ENCODE data around the gene RASIP1. TPM values are rescaled to one million over a fixed set of nuclear protein-coding genes. Genes with fewer than 3 reads are reported as not detected.

The RASIP1 gene
- total and polyA plus RNA-seq, 2 of the 8 experiments (the other 6 are each of a cell fraction or from before 2014, with no cell fraction given) = 9.3 to 11.4 TPM

DNA sequence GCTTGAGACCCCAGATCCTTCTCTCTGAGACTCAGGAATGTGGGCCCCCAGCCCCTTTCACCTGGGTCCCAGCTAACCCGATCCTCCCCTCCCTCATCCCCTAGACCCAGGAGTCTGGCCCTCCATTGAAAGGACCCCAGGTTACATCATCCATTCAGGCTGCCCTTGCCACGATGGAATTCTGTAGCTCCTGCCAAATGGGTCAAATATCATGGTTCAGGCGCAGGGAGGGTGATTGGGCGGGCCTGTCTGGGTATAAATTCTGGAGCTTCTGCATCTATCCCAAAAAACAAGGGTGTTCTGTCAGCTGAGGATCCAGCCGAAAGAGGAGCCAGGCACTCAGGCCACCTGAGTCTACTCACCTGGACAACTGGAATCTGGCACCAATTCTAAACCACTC is 15.4 kb upstream of the RASIP1 start:
- Histone ChIP-seq H3K4me2 (ENCODE audit: insufficient read depth in 1 of 2, low read depth in 2 of 2, low read length in 2 of 2) (peak overlapping the region in 1 of 2 experiments; percentile 98; a peak in 2 of 4 replicates), H3K9ac (replicated peaks in 1 of 4; ENCODE audit: extremely low read depth in 1 of 4, low read depth in 3 of 4, low read length in 3 of 4) (peak overlapping the region in 1 of 4 experiments; percentile 43; a peak in 1 of 7 replicates), H3K27me3 (replicated peaks in 1 of 4; ENCODE audit: control insufficient read depth in 3 of 4, extremely low read depth in 1 of 4, insufficient read depth in 3 of 4, low read length in 3 of 4) (no peaks in the 10 kb centered on the region), H3K79me2 (ENCODE audit: control insufficient read depth in 1 of 2, insufficient read depth in 2 of 2, low read length in 2 of 2) (peaks cover 2 to 13% of the 10 kb centered on the region in 2 experiments; a peak in 3 of 4 replicates), H2AK5ac (ENCODE audit: low read depth, low read length) (peak overlapping the region; percentile 68), H3K56ac (replicated peaks; ENCODE audit: insufficient read length, low read depth, low read length) (no peak overlapping the region), H3K18ac (ENCODE audit: extremely low read depth, low read length) (peak overlapping the region; percentile 93; the same call in 1 of the 2 replicates), H2BK12ac (ENCODE audit: low read depth, low read length) (peak overlapping the region; percentile 94), H3K36me3 (ENCODE audit: control insufficient read depth in 2 of 4, insufficient read depth in 4 of 4, low read length in 3 of 4) (peaks cover 0 to 4% (median 1%) of the 10 kb centered on the region in 4 experiments; a peak in 3 of 8 replicates), H3K9me3 (ENCODE audit: insufficient read depth in 2 of 2, low read depth in 1 of 2, low read length in 1 of 2) (no peaks in the 10 kb centered on the region), H4K5ac (ENCODE audit: insufficient read length, low read depth, low read length) (peak overlapping the region; percentile 27), H3K23me2 (ENCODE audit: low read depth, low read length) (peaks cover 12% of the 10 kb centered on the region), H4K91ac (replicated peaks; ENCODE audit: insufficient read length, low read length) (peak overlapping the region; percentile 52), H2AFZ (ENCODE audit: low read length) (no peak overlapping the region), H2BK15ac (ENCODE audit: low read length) (peak overlapping the region; percentile 88; the same call in 1 of the 2 replicates), H2BK20ac (ENCODE audit: low read length) (peak overlapping the region; percentile 80; the same call in 1 of the 2 replicates), H3K27ac (ENCODE audit: low read depth, low read length) (no peak overlapping the region), H3K14ac (ENCODE audit: insufficient read length) (no peak overlapping the region), H2BK120ac (replicated peaks; ENCODE audit: low read depth, low read length) (no peak overlapping the region), H3K79me1 (ENCODE audit: low read depth, low read length) (peaks cover 7% of the 10 kb centered on the region), H3K4me1 (replicated peaks in 1 of 4; ENCODE audit: control insufficient read depth in 3 of 4, insufficient read depth in 4 of 4, low read length in 3 of 4) (peaks cover 3 to 25% (median 18%) of the 10 kb centered on the region in 4 experiments), H4K8ac (ENCODE audit: extremely low read depth, insufficient read depth, low read length) (no peak overlapping the region; the same call in 1 of the 2 replicates), H2BK5ac (ENCODE audit: low read depth, low read length) (peak overlapping the region; percentile 93), H4K20me1 (replicated peaks in 1 of 2; ENCODE audit: control insufficient read depth in 1 of 2, insufficient read depth in 2 of 2, low read length in 2 of 2) (no peaks in the 10 kb centered on the region), H3K4ac (replicated peaks; ENCODE audit: insufficient read length, low read depth, low read length) (peak overlapping the region; percentile 21), H3K23ac (ENCODE audit: insufficient read length) (no peak overlapping the region), H3K4me3 (ENCODE audit: extremely low read depth in 1 of 4, insufficient read depth in 2 of 4, low read depth in 3 of 4, low read length in 4 of 4) (no peak overlapping the region; a peak in 1 of 8 replicates)
- POLR2A ChIA-PET (ENCODE audit: partially characterized antibody) = interaction anchor here (0.8 to 2.4 kb wide), 14 partner anchors 9 to 142 kb away, joined by 3 to 11 read pairs (median 4); no protein-coding TSS in a partner anchor
- CTCF ChIA-PET (ENCODE audit: partially characterized antibody) = interaction anchor here (0.5 to 1.3 kb wide), 2 partner anchors 32 to 38 kb away, joined by 3 read pairs; no protein-coding TSS in a partner anchor
- DNase-seq (ENCODE audit: low read depth in 1 of 2, low spot score in 2 of 2) (no peak), FAIRE-seq (no peak)
- 87% methylated on average over 5 of the region's 5 CpGs; no CpG with 5 or more reads in 1 of the 2 experiments for WGBS, 2 experiments (ENCODE audit: extremely low coverage in 1 of 2, insufficient coverage in 1 of 2, insufficient read length in 1 of 2, insufficient replicate concordance in 2 of 2, low coverage in 1 of 2, low lambda C conversion rate in 2 of 2, missing lambda C conversion rate in 1 of 2)
- no peak for TF ChIP-seq TBP (IDR thresholded peaks at IDR 0.05; ENCODE audit: low read depth, low read length)
- no peak for TF ChIP-seq HDAC6 (IDR thresholded peaks at IDR 0.05; ENCODE audit: low read depth, low read length)
- no peak for TF ChIP-seq TAF7 (optimal IDR thresholded peaks at IDR 0.05; ENCODE audit: borderline replicate concordance, low read depth, low read length)
- TF ChIP-seq TEAD4 (IDR thresholded peaks at IDR 0.05; ENCODE audit: low read depth, low read length) = no peak
- TF ChIP-seq CREB1 (IDR thresholded peaks at IDR 0.05) = no peak
- no peak for TF ChIP-seq RXRA (IDR thresholded peaks at IDR 0.05; ENCODE audit: insufficient read depth, low read depth, low read length)
- TF ChIP-seq PHF8 (conservative IDR thresholded peaks at IDR 0.05; ENCODE audit: low read depth, low read length) = no peak
- TF ChIP-seq RNF2 (IDR thresholded peaks at IDR 0.05; ENCODE audit: borderline replicate concordance, low read depth, low read length, missing control alignments, poor library complexity, severe bottlenecking) = no peak
- TF ChIP-seq HDAC2 (IDR thresholded peaks at IDR 0.05; ENCODE audit: borderline replicate concordance in 1 of 2, low read depth in 2 of 2, low read length in 2 of 2) = no peak
- TF ChIP-seq EZH2 (IDR thresholded peaks at IDR 0.05; ENCODE audit: low read depth, low read length, severe bottlenecking) = no peak
- no peak for TF ChIP-seq CBX8 (IDR thresholded peaks at IDR 0.05; ENCODE audit: borderline replicate concordance, low read depth, low read length)
- TF ChIP-seq CHD2 (IDR thresholded peaks at IDR 0.05; ENCODE audit: low read length) = no peak

All from H1 (cell line).